ENCODE results near the gene UGT2B10.
"Not testable (repeated sequence)": the region's sequence is repeated elsewhere in the genome, so short reads cannot be mapped to it uniquely, and the experiment has no call there.

Gene UGT2B10

GRCh38 chr4:68815617-68816409, at the start of gene UGT2B10:
TSS of gene UGT2B10 (plus strand) at chr4:68815994. CDS start at chr4:68816020, 26 bp downstream.
- DNase-seq, result not testable (repeated sequence)

GRCh38 chr4:68771836-68772235, 44.0 kb upstream of the UGT2B10 start:
- DNase-seq, result not testable (repeated sequence)

GRCh38 chr4:68773699-68774098, 42.1 kb upstream of the UGT2B10 start:
- no peak for DNase-seq

- DNase-seq, result no peak
Observed at GRCh38 chr4:68780232-68780631, 35.6 kb upstream of the UGT2B10 start.

GRCh38 chr4:68797048-68797447, 18.7 kb upstream of the UGT2B10 start:
- no peak for DNase-seq

GRCh38 chr4:68797618-68798017, 18.2 kb upstream of the UGT2B10 start:
- no peak for DNase-seq

GRCh38 chr4:68803013-68803412, 12.8 kb upstream of the UGT2B10 start:
- no peak for DNase-seq

GRCh38 chr4:68808060-68808459, 7.7 kb upstream of the UGT2B10 start:
- no peak for DNase-seq

GRCh38 chr4:68810919-68811318, 4.9 kb upstream of the UGT2B10 start:
- no peak for DNase-seq

- not testable (repeated sequence) for DNase-seq
Observed at GRCh38 chr4:68816410-68817265, 844 bp downstream of the UGT2B10 start.

GRCh38 chr4:68817386-68817785, 1.6 kb downstream of the UGT2B10 start:
- no peak for DNase-seq

GRCh38 chr4:68818030-68818462, 2.3 kb downstream of the UGT2B10 start:
- not testable (repeated sequence) for DNase-seq

GRCh38 chr4:68831642-68832041, 15.8 kb downstream of the UGT2B10 start:
- DNase-seq, result no peak

GRCh38 chr4:68850293-68850692, 34.5 kb downstream of the UGT2B10 start:
- no peak for DNase-seq

- no peak for DNase-seq
Observed at GRCh38 chr4:68855771-68856170, 40.0 kb downstream of the UGT2B10 start.

- DNase-seq, result no peak
Observed at GRCh38 chr4:68858039-68858438, 42.2 kb downstream of the UGT2B10 start.

GRCh38 chr4:68859655-68860054, 43.9 kb downstream of the UGT2B10 start:
- no peak for DNase-seq

GRCh38 chr4:68861057-68861456, 45.3 kb downstream of the UGT2B10 start:
- DNase-seq, result no peak

- no peak for DNase-seq
Observed at GRCh38 chr4:68864438-68865187, 48.8 kb downstream of the UGT2B10 start.

- DNase-seq, result no peak
Observed at GRCh38 chr4:68865188-68865638, 49.4 kb downstream of the UGT2B10 start.

GRCh38 chr4:68865760-68866159, 50.0 kb downstream of the UGT2B10 start:
- DNase-seq, result no peak

GRCh38 chr4:68869274-68869773, 53.5 kb downstream of the UGT2B10 start:
- no peak for DNase-seq

Data from T1000 (cell line).